OCI-LY1 (cell line): Measurements from ENCODE around the gene PDZRN3.

ENCODE experiments used
- CTCF ChIP-seq: fragments of 200-600 bp; sonication (generic), shearing (Covaris generic); IDR thresholded peaks from 2 replicates; pipeline ENCODE4 v1.5.1; 2017; ENCODE audit warnings: mild to moderate bottlenecking, antibody characterized with exemption, low read length, moderate library complexity, mixed read lengths
- EZH2 ChIP-seq: fragments of 200-600 bp; sonication (generic), shearing (Covaris generic); IDR thresholded peaks from 2 replicates; pipeline ENCODE4 v1.8.0; 2017; ENCODE audit warnings: borderline replicate concordance, mixed run types, mild to moderate bottlenecking, antibody characterized with exemption, low read length, moderate library complexity, mixed read lengths

- TF ChIP-seq CTCF (no peak), EZH2 (no peak)
Observed at GRCh38 chr3:73474619-73475018, 150.1 kb downstream of the PDZRN3 start.
